Measurements from ENCODE around the gene CDH4.

Gene CDH4

DNA sequence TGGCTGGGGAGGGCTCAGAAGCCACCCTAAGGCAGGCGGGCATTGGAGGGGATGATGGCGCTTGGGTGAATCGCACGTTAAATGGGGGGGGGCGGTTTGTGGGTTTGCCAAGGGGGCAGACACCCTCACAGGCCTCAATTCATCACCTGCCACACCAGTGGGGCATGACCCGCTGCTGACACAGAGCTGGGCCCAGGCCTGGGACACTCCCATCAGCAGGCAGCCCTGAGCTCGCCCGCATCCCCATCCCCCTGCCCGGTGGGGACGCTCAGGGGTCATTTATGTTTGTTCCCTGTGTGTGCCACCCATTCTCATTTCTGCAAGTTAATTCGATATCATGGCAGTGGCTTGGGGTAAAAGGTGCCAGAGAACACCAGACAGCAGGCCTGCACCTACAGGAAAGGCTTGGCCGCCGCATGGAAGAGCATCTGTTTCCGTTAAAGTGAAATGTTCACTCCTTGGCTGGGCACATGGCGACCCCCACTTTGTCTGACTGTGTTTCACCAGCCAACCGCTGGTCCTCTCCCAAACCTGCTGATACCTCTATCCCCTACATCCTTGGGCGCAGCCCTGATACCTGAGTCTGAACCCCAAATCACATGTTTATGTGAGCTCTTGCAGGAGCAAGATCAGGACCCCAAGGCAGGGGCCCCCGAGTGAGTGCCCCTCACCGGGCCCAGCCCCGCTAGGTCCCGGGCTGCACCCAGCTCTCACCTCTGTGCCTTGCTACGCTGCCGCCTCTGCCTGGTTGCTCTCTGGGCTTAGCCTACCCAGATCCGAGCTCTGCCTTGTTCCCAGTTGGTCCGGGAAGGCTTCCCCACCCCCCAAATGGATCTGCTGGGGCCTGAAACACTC lies 564.8 kb downstream of the CDH4 start:
- no peak for DNase-seq

DNA sequence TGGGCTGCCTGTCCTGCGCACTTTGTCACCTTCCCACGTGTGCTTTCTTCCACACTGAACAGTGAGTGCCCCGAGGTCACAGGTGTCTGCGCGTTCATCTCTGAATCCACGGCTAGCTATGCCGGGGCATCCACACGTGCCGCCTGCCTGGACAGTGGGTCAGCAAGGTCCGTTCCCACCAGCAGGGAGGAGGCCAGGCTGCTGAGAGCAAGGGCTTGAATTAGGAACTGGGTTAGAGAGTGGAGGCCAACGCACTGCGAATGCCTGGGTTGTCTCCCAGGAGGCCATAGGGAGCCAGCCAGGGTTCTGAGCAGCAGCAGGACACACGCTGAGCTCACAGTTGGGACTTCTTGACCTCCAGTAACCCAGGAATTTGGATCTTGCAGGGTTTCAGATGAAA lies 565.5 kb downstream of the CDH4 start:
- no peak for DNase-seq

DNA sequence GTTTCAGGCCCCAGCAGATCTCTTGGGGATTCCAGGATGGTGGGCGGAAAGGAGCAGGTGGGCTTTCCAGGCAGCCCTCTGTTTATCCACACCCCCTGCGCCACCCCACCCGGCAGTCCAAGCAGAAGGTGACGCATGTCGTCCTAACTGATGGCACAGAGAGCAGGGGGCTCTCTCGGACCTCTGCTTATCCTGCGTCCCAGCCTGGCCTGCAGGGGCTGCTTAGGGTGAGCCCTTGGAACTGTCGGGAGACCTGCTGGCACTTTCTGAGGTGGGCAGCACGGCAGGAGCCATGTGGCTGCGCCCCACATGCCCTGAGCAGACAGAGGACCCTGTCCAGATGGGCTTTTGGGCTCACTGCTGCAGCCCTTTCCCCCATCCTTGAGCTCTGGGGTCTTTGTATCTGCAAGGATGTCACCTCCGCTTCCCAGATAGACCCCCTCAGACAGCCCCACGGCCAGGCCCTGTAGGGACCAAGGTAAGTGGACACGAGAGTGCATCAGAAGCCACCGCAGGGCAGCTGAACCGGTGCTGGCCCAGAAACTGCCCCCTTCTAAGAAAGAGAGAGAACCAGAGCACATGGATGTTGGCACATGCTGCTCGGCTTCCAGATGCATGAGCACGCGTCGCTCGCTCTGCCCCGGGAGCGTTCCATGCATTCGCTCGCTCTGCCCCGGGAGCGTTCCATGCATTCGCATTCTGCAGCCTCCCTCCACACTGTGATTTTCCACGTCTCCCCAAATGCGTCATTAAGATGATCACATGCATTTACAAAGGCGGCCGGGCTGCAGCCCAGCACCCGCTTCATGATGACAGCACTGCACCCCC lies 566.9 kb downstream of the CDH4 start:
- no peak for DNase-seq

DNA sequence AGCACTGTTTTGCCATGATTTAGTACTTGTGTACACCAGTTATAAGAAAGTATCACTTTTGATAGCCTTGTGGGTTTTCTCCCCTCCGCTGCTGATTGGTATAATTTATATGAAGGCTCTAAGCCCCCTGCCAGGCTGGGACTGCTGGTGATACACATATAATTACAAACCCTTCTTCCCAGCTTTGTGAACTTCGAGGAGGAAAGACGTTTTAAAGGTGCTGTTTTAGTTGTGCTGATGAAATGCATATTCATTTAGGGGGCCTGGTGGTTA lies 567.4 kb downstream of the CDH4 start:
- DNase-seq, result no peak

DNA sequence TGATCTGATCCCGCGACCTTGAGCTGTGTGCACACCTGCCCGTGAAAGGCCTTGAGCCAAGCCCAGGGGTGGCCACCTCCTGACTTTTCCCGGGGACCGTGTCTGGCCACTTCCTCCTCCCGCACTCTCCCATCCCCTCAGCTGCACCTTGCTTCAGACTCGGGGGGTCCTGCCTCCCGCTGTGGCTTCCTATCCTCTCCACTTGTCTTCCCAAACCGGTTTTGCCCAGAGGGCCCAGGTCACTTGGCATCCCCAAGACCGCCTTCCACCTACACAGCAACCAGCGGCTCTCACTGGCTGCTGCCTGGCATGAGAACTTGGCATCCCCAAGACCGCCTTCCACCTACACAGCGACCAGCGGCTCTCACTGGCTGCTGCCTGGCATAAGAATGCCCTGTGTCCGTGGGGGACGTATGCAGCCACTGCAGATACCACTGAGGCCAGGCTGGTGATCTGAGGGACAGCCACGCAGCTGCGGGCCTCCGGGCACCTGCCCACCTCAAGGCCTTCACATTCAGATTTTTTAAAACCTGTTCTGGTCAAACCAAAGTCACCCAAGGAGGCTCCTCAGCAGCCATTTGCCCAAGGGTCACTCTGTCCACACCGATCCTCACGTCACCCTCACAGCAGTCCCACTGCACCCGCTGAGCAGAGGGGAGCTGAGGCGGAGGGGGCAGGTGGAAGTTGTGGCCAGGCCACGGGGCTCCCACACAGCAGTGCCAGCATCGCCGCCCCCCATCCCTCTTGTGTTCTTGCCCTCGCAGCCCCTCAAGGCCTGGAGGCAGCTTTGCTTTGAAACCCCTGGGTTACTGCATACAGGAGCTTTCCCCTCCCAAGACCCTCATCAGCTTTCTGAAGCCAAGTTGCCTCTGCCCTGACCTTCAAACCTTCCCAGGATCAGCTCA lies 568.1 kb downstream of the CDH4 start:
- DNase-seq, result no peak

DNA sequence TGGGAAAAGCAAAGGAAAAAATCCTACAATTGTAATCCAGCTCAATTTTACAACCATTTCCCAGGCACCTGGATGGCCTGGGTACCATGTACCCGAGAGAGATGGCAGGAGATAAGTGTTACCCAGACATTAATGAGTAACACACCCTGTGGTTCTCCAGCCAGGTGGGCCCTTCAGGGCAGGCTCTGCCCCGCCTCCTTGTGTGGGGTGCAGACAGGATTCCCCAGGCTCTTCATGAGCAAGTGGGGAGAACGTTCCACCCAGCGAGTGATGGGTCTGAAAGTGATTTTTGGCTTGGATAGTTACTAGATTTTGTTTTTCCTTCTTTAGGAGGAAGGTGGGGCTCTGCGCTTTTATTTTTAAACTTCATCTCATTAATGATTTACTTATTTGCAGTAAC lies 569.7 kb downstream of the CDH4 start:
- DNase-seq, result no peak

DNA sequence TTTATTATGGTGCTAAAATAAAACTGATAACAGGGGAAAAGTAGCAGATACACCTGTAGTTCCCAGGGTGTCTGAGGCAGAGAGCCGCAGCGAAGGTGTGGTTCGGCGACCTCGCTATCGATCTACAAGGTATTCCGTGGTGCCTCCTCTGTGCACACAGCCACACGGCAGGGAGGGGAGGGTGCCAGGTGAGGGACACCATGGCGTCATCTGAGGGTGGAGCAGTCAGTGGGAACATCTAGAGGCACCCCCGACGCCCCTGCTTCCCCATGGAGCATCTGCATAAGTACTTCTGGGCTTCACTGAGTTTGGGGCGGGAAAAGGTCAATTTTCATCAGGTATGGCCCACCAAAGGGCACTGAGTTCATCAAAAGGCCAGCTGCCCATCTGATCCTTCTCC lies 570.3 kb downstream of the CDH4 start:
- no peak for DNase-seq

DNA sequence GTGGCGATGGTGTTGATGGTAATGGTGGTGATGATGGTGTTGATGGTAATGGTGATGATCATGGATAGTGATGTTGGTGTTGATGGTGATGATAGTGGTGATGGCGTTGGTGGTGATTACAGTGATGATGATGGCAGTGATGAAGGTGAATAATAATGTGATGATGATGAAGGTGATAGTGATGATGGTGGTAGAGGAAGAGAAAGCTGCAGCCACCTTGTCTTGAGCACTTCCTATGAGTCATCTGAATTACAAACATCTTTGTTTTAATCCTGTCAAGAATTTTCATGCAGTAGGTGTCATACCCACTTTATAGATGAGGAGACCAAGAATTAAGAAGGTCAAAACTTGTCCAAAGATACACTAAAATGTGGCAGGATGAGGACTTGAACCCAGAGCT lies 571.2 kb downstream of the CDH4 start:
- DNase-seq, result no peak

DNA sequence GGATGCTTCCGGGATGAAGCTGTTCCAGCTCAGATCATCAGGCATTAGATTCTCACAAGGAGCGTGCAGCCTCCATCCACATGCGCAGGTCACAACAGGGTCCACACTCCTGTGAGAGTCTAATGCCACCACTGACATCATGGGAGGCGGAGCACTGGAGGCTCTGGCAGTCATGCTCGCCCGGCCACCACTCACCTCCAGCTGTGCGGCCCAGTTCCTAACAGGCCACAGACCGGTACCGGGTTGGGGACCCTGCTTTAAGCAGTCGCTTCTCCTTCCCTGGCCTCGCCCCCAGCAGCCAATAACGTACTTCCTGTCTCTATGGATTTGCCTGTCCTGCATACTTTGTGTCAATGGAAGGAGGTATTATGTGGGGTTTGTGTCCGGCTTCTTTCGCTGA lies 576.8 kb downstream of the CDH4 start:
- no peak for DNase-seq

DNA sequence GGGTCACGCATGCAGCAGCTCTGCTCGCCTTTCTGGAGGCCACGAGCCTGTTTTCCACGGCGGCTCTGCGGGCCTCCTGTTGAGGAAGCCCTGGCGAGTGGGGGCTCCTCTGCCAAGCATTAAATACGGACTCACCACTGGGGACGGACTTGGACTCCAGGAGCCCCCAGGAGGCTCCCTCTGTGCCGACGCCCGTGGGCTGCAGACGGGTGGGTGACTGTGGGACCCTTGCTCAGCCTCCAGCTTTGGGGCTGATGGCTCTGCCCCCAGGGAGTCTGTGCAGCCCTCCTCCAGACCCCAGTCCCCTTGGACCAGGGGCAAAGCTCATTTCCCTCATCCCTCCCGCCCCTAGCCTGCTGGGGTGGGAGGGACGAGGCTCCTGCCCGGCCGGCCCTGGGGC lies 577.5 kb downstream of the CDH4 start:
- DNase-seq, result no peak

DNA sequence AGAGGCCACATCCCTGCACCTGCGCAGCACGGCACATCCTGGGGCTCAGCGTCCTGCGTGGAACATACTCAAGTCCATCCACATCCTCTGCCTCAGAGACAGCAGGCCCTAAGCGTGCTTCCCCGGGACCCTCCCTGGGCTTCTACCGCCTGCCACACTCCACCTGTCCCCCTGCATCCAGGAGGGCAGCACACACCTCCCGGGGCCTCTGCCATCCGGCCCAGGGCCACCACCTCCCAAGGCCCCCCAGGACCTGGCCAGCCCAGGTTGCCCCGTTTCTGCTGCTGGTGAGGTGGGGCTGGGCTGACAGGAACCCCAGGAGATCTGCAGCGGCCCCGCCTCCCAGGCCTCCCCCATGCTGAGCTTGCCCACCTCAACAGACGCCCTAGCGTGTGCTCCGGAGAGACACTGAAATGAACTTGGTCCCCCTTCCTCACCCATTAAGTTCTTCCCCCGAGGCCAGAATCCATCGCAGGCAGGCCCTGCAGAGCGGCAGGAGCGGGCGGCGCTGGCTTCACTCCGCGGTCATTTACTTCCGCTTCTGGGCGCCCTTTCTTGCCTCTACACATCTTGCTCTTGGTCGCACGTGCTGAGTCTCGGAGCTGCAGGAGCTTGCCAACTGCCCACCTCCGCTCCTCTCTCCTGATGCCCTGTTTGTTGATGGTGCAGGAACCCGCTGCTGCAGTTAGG lies 578.3 kb downstream of the CDH4 start:
- no peak for DNase-seq

DNA sequence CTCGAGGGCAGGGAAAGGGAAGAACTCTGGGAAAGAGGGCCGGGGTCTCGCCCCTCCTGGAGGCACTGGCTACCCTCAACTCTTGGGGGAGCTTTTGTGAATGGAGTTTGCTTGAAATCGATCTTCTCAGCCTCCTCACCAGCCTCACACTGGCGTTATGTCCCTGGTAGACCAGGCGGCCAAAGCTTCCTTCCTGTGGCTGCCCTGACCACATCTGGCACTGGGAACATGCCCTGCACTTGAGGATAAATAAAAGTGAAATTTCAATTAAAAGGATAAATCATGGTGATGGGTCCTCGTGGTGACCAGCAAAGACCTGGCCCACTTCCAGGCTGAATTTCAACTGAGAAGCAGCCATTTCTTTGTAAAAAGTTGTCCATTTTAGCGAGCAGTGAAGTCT lies 578.9 kb downstream of the CDH4 start:
- no peak for DNase-seq

DNA sequence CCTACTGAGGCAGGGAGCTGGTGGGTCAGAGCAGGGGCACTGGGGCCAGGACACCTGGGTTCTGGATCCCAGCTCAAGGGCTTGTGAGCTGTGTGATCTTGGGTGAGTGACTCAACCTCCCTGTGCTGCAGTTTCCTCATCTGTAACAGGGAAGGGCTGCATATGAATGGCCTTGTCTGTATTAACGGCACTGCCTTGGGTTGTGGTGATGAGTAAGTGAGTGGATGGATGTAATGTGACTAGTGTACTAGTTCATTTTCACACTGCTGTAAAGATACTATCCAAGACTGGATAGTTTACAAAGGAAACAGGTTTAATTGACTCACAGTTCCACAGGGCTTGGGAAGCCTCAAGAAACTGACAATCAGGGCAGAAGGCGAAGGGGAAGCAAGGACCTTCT lies 580.1 kb downstream of the CDH4 start:
- no peak for DNase-seq

DNA sequence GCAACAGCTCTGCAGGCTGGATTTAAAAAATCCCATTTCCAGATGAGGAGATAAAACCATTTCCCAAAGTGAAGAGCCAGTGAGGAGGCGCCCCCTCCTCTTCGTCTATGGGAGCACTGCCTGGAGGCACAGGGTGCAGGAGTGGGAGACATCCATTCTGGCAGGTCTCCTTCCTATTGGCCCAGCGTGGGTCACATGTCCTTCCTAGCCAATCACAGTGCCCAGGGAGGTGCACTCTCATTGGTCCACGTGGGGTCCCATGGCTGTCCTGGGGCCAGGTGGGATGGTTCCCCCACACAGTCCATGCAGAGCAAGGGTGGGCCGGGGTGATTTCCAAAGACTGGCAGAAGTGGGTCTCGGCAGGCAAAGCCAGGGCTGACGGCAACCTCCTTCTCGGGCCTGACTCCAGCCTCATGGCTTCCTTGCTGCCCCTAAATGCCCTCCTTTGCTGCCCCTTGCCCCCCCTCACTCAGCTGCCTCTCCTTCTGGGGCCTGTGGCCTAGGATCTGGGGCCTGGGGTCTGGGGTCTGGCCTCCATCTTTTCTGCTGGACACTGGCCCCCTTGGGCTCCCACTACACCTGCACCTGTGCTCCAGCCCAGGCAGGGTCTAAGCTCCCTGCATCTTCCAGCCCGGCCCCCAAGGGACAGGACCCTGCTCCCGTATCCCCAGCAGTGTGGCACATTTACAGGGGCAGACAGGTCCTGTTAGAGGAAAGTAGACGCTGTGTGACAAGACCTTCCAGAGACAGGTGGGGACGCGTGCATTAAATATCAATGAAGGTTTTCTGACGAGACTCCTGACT lies 581.9 kb downstream of the CDH4 start:
- DNase-seq, result no peak

DNA sequence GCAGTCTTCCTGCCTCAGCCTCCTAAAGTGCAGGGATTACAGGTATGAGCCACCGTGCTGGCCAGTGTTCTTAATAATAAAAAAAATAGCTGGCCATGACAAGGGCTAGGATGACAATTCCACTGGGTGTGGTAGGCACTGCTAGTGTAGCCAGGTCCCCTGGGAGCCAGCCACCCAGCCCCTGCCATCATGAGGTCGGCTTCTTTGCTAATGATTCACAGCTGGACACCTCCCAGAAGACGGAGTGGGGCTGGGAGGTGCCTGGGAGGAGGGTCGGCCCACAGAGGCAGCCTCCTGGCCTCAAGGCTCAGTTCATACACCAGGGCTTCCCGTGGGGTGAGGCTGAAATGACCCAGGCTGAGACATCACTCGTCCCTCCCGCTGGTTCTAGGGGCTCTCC lies 583.2 kb downstream of the CDH4 start:
- DNase-seq, result no peak

DNA sequence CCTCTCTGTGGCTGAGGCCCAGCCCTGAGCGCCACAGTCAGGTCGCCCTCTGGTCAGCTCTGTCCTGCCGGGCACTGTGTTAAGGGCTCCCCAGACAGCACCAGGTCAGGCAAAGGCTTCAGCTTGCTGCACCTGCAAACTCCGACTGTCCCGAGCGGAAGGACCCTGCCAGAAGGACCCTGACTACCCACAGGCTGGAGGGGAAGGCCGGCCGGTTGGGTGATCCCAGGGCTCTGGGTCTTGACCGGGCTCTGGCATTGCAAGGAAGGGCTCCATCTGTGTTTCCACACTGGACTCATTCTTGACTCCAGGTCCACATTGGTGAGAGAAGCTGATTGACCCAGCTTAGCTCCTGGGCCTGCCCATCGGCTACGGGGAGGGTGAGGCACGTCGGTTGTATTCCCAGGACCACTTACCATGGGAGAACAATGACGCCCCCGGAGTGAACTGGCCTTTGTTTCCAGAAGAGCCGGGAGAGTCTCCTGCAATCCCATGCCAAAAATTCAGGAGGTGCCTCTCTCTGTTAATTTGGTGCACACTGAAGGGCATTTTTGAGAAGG lies 583.8 kb downstream of the CDH4 start:
- DNase-seq, result no peak

DNA sequence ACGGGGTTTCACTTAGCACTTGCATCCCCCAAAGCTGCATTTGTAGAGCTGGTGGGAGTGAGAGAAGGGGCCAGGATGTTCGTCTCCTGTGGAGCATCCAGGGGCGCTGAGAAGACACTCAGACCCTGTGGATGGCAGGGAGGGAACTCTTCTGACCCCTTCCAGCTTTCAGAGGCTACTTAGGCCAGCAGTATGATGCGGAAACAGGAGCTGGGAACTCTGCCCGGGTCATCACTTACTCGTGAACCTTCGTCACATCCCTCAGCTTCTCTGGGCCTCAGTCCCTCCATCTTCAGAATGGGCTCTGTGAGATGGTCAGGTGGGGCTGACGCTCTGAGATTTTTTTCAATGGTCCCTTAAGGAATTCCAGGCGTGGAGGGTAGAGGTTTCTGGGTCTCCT lies 585.1 kb downstream of the CDH4 start:
- no peak for DNase-seq

DNA sequence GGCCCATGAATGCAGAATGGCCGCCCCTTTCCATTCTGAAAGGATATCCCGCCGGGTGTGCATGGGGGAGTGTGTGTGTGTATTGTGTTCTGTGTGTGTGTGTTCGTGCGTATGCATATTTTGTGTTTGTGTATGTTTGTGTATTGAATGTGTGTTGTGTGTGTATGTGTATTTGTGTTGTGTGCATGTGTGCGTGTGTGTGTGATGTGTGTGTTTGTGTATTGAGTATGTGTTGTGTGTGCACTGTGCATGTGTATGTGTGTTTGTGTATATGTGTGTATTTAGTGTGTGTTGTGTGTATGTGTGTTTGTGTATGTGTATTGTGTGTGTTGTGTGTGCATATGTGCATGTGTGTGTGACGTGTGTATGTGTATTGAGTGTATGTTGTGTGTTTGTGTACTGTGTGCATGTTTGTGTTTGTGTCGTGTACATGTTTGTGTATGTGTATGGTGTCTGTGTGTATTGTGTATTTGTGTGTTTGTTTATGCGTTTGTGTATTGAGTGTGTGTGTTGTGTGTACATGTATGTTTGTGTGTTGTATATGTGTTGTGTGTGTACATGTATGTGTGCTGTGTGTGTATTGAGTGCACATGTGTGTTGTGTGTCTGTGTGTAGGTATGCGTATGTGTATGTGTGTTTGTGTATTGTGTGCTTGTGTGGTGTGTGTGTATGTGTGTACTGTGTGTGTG lies 587.3 kb downstream of the CDH4 start:
- DNase-seq, result no peak

DNA sequence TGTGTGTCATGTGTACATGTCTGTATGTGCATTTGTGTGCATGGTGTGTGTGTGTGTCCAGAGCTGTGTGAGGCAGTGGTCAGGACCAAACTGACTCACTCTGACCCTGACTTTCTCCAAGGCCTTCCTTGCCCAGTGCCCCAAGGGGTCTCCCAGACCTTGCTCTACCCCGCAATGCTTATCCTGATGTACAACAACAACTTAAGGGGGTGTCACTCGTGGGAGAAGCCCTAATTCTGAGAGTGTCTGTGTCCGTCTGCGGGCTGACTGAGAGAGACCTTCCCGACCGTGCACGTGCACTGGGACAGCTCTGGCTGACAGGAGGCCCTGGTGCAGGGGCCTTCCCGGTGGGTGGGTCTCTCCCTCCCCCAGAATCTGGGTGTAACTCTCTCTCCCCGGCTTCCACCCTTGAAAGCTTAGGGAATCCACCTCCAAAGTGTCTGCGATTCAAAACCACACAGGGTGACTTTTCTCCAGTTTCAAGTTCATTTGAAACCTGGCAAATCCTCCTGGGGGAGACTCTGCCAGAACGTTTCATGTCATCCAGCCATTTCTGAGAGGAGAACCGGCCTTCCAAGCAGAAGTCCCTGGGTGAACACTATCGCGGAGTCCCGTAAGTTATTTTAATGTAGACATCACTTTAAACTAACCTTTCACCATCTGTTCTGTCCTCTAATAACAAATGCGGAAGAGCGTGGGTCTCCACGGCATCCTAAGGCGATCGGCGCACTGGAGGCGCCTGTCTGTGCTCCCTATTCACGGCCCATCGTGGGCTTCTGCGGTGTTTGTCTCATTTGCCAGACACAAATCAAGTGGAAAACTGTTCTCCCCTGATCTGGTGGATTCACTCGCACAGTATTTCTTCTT lies 588.1 kb downstream of the CDH4 start:
- DNase-seq, result no peak
